Peyer's patch (tissue), 4 donors: Measurements from ENCODE around the gene USF2.

ENCODE experiments used
- POLR2A ChIP-seq, 2 donors: fragments of 450-650 bp; IDR thresholded peaks; one replicate each; pipeline ENCODE4 v1.5.1; 2017; ENCODE audit warnings: antibody characterized with exemption in 2 of 2, mild to moderate bottlenecking in 2 of 2, moderate library complexity in 2 of 2
- TF ChIP-seq, protein P1 (sequence below), 6 experiments: fragments of 450-650 bp in 4 of 6; fragments of 200-600 bp in 2 of 6; sonication (generic) in 1 of 6; IDR thresholded peaks; one replicate each; pipeline ENCODE4 v1.5.1; 2017 to 2019; ENCODE audit warnings: antibody characterized with exemption in 6 of 6, mild to moderate bottlenecking in 3 of 6, moderate library complexity in 1 of 6

DNA sequence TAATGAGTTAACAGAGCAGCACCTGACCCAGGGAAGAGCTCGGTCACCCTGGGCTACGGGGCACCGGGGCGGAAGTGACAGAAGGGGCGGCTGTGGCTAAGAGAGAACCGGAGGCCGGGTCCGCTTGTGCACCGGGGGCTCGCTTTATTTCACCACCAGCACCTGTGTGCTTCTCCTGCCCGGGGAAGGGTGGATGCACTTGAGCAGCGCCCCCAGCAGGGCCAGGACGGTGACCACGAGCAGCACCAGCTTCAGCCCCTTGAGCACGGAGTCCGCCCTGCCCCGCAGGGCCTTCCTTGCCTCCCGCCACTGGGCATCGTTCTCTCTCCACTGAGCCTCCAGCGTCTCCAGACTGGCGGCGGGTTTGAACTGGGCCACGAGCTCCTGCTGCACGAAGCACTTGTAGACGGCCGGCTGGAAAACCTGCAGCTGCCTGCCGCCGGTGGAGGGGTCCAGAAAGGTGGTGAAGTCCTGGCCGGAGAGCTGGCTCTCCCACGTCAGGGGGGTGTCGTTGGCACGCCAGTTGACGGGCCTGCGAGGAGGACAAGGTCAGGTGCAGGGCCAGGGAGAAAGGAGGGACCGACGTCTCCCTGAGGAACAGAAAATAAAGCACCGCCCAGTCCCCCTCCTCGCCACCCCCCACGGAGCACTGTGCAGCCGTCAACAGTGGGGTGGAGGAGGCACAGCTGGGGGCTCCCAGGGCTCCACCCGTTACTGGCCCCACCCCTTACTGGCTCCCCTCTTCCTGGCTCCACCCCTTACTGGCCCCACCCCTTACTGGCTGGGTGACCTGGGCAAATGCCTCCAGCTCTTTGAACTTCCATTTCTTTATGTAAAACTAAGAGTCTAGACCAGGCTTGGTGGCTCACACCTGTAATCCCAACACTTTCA is 43.8 kb upstream of the USF2 start:
- TF ChIP-seq, protein P1, sequence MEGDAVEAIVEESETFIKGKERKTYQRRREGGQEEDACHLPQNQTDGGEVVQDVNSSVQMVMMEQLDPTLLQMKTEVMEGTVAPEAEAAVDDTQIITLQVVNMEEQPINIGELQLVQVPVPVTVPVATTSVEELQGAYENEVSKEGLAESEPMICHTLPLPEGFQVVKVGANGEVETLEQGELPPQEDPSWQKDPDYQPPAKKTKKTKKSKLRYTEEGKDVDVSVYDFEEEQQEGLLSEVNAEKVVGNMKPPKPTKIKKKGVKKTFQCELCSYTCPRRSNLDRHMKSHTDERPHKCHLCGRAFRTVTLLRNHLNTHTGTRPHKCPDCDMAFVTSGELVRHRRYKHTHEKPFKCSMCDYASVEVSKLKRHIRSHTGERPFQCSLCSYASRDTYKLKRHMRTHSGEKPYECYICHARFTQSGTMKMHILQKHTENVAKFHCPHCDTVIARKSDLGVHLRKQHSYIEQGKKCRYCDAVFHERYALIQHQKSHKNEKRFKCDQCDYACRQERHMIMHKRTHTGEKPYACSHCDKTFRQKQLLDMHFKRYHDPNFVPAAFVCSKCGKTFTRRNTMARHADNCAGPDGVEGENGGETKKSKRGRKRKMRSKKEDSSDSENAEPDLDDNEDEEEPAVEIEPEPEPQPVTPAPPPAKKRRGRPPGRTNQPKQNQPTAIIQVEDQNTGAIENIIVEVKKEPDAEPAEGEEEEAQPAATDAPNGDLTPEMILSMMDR (IDR thresholded peaks at IDR 0.05), result no peak
- TF ChIP-seq POLR2A (IDR thresholded peaks at IDR 0.05), result no peak
